H1 (cell line): Measurements from ENCODE around the gene MCEMP1. TPM values are rescaled to one million over a fixed set of nuclear protein-coding genes. Genes with fewer than 3 reads are reported as not detected.

Experiments used
- BRCA1 ChIP-seq: IDR thresholded peaks from 2 replicates; pipeline ENCODE4 v1.6.1; 2012; ENCODE audit warnings: low read depth, low read length, improper control_type of control experiment
- CHD7 ChIP-seq: fragments of 300-600 bp; sonication (generic); IDR thresholded peaks from 2 replicates; pipeline ENCODE4 v1.7.1; 2012; ENCODE audit warnings: low read length, moderate library complexity, mild to moderate bottlenecking, inconsistent platforms; ENCODE audit not compliant: insufficient replicate concordance
- CREB1 ChIP-seq: IDR thresholded peaks from 2 replicates; pipeline ENCODE4 v1.6.1; 2012; ENCODE audit warnings: inconsistent platforms
- HDAC2 ChIP-seq, 2 experiments: fragments of 300-600 bp in 1 of 2; sonication (generic) in 1 of 2; IDR thresholded peaks; 2 replicates each; pipeline ENCODE4 v1.6.1; 2011 to 2012; ENCODE audit warnings: low read depth in 2 of 2, low read length in 2 of 2, mild to moderate bottlenecking in 2 of 2, moderate library complexity in 2 of 2, borderline replicate concordance in 1 of 2, inconsistent platforms in 1 of 2
- MAFK ChIP-seq: IDR thresholded peaks from 2 replicates; pipeline ENCODE4 v1.6.1; 2012; ENCODE audit warnings: low read depth, mild to moderate bottlenecking, improper control_type of control experiment, low read length
- NANOG ChIP-seq: IDR thresholded peaks from 2 replicates; pipeline ENCODE4 v1.6.1; 2011; ENCODE audit warnings: low read length, low read depth, mild to moderate bottlenecking, inconsistent platforms; ENCODE audit not compliant: insufficient read depth, poor library complexity, severe bottlenecking
- POU5F1 ChIP-seq: IDR thresholded peaks from 2 replicates; pipeline ENCODE4 v1.6.1; 2011; ENCODE audit warnings: low read depth, mild to moderate bottlenecking, low read length, moderate library complexity
- RNF2 ChIP-seq: fragments of 200-900, 300-1000 bp; sonication (generic); IDR thresholded peaks from 2 replicates; pipeline ENCODE4 v1.7.1; 2016; ENCODE audit warnings: borderline replicate concordance, low read depth, mild to moderate bottlenecking, antibody characterized with exemption, low read length; ENCODE audit not compliant: poor library complexity, severe bottlenecking; ENCODE audit errors: missing control alignments
- SRF ChIP-seq: IDR thresholded peaks from 2 replicates; pipeline ENCODE4 v1.6.1; 2011; ENCODE audit warnings: mild to moderate bottlenecking, low read depth, low read length, moderate library complexity
- TCF12 ChIP-seq: IDR thresholded peaks from 2 replicates; pipeline ENCODE4 v1.6.1; 2011; ENCODE audit warnings: low read depth, mild to moderate bottlenecking, low read length
- polyA plus RNA-seq, 7 experiments: library from polyadenylated mRNA; depleted of rRNA in 3 of 7; stranded (reverse) in 5 of 7; unstranded in 2 of 7; fragments of >200 nt in 5 of 7; fragments of 200-250 nt in 2 of 7; gene quantifications; 1 replicate in 5 of 7; 2 replicates in 1 of 7; 4 replicates in 1 of 7; pipeline versions ENCODE4 v1.2.1 to v1.2.3, GENCODE V29; 2011 to 2013; ENCODE audit warnings: missing spikeins in 2 of 7, mixed read lengths in 2 of 7
- total RNA-seq: library from RNA; stranded (reverse); fragmentation: NEBNext Ultra II Directional; extraction: Animal tissue kit (Norgen Biotek cat#: 25700); gene quantifications from 2 replicates; pipeline ENCODE4 v1.2.1, GENCODE V29; 2021
- TF ChIP-seq, protein P1 (sequence below): IDR thresholded peaks from 2 replicates; pipeline ENCODE4 v1.6.1; 2012; ENCODE audit warnings: inconsistent platforms

The MCEMP1 gene
- total and polyA plus RNA-seq, 2 of the 8 experiments (the other 6 are each of a cell fraction or from before 2014, with no cell fraction given): not detected

- TF ChIP-seq CHD7: no peak
- no peak for TF ChIP-seq BRCA1
- TF ChIP-seq MAFK: no peak
- no peak for TF ChIP-seq HDAC2 (IDR thresholded peaks at IDR 0.05; ENCODE audit: borderline replicate concordance in 1 of 2, low read depth in 2 of 2, low read length in 2 of 2)
- TF ChIP-seq, protein P1, sequence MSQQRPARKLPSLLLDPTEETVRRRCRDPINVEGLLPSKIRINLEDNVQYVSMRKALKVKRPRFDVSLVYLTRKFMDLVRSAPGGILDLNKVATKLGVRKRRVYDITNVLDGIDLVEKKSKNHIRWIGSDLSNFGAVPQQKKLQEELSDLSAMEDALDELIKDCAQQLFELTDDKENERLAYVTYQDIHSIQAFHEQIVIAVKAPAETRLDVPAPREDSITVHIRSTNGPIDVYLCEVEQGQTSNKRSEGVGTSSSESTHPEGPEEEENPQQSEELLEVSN: no peak
- no peak for TF ChIP-seq POU5F1
- TF ChIP-seq RNF2: no peak
- TF ChIP-seq CREB1: no peak
- no peak for TF ChIP-seq SRF
- TF ChIP-seq NANOG: no peak
- TF ChIP-seq TCF12: no peak
Measured at GRCh38 chr19:7676854-7677253, at the start of gene MCEMP1 (continued).
